Activated CD4-positive, CD25-positive, alpha-beta regulatory T cell treated with anti-CD3 and anti-CD28 coated beads, Interleukin-2, amount 50 U/mL, for 16 hours (primary cell): ENCODE data around the gene CCL17.
"Not testable (repeated sequence)": the region's sequence is repeated elsewhere in the genome, so short reads cannot be mapped to it uniquely, and the experiment has no call there.

ENCODE experiments used
- DNase-seq: peaks from one replicate; pipeline ENCODE4 v3.0.0-alpha.2; 2020; ENCODE audit warnings: low read depth, low spot score

Gene CCL17

DNA sequence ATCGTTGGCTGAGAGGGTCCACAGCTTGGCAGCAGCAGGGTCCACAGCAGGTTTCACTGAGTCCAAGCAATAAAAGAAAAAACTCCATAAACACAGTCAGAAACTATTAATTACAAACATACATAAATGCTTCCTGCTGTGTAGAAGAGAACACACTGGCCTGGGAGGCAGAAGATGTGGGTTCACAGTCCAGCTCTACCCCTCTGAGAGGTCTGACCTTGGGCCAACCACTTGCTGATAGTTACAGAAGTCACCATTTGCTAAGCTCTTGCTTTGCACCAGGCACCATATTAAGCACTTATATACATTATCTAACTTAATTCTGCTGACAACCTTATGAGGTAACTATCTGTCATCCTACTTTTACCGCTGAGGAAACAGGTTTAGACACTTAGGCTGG lies 27.9 kb downstream of the CCL17 start:
- no peak for DNase-seq

DNA sequence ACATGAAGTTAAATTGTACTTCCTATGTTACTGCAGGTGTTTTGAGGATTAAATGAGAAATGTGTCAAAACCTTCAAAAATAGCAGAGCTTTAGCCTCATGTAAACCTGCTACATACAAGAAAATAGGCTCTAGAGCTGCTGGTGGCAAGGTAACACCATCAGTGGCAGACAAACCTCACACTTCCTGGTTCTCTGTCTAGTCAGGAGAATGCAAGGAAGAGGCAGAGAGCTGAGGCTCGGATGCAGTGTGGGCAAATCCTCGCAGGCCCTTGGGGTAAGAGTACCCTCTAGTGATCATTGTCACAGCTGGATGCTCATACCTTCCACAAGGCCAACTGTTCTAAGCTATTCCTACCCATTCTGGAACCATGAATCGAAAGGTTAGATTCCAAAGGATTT lies 28.4 kb downstream of the CCL17 start:
- DNase-seq: no peak

DNA sequence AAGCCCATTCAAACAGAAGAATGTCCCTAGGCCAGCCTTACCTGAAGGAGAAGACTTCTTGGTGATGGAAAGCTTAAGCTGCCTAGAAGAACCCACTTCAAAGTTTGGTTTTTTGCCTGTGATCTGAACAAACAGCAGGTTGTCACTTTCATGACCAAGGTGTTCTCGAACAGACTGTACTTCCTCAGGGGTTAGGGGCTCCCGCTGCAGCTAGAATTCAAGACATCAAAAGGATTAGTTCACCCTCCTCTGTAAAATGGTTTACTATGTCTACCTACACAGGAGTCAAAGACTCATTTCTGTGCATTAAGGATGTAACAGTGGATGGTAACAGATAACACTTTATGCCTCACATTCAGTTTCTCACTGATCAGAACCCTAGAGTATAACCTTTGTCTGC lies 29.4 kb downstream of the CCL17 start:
- DNase-seq: no peak

DNA sequence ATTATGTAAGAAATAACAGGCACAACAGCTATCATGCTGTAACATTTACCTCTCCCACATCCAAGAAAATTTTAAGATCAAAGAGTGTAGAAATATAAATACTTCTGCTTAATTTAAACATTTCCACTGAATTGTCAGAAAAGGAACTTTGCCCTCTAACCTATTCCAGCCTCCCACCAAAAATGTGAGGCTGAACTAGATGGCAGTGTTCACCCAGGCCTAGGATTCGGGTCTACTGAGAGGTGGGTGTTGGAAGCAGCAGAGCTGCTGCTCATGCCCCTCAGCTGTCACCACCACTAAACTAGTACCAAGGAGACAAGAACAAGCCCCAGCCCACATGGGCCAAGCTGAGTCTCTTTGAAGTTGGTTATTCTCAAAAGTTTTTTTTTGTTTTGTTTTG lies 31.3 kb downstream of the CCL17 start:
- DNase-seq: no peak

DNA sequence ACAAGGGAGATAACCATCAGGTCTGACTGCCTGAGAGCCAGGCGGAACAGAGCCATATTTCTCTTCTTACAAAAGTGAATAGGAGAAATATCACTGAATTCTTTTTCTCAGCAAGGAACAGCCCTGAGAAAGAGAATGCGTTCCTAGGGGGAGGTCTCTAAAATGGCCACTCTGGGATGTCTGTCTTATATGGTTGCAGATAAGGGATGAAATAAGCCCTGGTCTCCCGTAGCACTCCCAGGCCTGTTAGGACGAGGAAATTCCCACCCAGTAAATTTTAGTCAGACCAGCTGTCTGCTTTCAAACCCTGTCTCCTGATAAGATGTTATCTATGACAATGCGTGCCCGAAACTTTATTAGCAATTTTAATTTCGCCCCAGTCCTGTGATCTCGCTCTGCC lies 35.4 kb downstream of the CCL17 start:
- not testable (repeated sequence) for DNase-seq

DNA sequence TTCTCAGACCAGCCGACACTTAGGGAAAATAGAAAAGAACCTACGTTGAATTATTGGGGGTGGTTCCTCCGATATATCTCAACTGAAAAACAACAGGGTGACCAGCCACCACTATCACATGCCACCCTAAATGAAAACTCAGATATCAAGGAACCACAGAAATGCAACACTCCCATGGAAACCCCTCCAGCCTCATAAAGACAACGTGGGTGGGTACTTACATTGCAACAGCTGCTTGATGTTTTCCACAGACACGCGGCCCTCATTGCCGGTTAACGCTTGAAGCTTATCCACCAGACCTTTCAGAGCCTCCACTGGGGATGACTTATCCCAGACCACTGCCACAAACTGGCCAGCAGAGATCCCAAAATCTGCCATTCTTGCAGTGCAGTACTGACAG lies 36.0 kb downstream of the CCL17 start:
- not testable (repeated sequence) for DNase-seq

DNA sequence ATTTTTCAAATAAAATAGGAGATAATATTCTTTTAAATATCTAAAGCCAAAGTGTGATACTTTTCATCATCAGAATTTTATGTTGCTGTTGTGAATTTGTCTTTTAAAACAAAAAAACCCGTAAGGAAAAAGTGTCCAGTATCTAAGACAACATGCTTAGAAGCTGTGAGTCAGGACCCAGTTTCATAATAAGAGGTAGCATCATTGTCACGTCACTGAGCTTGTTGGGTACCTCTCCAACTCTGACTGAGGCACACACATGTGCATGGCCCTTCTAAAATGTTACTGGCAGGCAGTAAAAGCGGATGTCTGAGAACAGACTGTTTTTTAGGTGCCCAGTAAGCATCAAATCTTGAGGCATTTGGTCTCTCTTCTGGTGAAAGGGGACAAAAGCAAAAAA lies 40.1 kb downstream of the CCL17 start:
- no peak for DNase-seq

DNA sequence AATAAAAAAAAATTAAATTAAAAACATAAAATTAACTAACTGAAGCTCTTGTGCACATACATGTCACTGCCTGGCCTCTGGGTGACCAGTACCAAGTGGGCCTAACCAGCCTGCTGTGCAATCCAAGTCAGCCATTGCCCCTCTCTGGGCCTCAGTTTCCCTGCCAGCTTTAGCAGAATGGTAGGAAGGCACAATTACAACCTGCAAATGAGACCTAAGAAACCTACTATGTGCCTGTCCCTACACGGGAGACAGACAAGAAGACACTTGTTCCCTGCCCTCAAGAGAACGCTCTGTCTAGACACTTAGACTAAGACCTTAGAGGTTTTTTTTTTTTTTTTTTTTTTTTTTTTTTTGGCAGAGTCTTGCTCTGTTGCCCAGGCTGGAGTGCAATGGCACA lies 40.9 kb downstream of the CCL17 start:
- no peak for DNase-seq

DNA sequence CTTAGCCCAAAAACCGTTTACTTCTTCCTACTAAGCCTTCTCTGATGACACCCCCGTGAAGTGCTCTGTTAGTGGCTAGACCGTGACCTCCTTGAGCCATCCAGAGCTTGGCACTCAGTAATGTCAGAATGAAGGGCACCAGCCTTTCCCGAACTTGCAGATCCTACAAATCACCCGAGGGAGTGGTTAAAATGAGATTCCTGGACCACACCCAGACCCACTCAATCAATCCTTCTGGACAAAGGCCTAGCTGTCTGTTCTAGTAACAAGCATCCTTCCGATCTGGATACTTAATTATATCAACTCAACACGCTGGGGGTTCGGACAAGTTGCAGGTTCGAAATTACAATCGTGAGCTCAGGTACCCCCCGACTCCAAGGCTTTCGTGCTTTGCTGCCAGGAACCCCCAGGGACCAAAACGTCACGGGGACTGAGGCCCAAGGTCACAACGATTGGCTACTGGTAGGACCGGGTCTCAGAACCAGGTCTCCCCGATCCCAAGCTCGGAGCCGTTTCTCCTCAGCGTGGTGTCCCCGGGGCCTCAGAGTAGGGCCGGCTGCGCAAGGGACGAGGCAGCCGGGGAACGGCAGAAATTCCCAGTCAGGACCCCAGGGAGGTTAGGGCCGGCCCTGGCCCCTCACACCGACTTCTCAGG lies 42.1 kb downstream of the CCL17 start:
- DNase-seq: no peak

DNA sequence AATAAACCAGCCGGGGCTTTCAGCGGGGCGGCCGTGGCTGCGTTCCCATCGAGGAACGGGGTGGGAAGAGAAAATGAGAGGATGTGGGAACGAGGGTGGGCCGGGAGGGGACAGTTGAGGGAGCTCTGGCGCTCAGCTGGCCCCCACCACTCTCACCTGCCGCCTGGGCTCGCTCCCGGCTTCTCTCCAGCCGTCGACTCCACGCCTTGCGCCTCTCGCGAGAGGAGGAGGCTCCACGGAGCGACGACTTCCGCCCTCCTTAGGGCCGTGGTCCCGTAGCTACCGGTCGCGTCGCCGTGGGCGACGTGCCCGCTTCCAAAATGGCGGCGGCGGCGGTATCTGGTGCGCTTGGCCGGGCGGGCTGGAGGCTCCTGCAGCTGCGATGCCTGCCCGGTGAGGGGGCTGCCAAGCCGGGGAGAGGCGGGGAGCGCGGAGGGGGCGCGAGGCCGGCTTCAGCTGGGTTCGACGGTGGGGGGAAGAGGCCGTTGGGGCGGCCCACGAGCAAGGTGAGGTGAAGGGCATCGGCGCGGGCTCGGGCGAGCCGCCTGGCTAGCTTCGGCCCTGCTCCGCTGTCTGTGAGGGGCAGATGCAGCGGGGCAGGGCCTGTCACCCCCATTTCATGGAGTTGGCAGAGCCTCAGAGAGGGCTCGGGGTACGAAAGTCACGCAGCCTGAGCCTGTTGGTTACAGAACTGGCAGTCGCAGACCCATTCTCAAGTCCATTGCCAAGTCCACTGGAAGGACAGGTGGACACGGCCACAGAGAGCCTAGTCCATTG lies 42.8 kb downstream of the CCL17 start, which contains the start of the genes CIAPIN1 and COQ9:
CIAPIN1 (minus strand) TSS at position 200 of the 777 bp plus-strand sequence. CDS start 6,457 bp downstream, outside the sequence.
COQ9 (plus strand) TSS at position 294 of the 777 bp plus-strand sequence; CDS start at position 321, 27 bp downstream.
- peak; percentile 86 for DNase-seq

DNA sequence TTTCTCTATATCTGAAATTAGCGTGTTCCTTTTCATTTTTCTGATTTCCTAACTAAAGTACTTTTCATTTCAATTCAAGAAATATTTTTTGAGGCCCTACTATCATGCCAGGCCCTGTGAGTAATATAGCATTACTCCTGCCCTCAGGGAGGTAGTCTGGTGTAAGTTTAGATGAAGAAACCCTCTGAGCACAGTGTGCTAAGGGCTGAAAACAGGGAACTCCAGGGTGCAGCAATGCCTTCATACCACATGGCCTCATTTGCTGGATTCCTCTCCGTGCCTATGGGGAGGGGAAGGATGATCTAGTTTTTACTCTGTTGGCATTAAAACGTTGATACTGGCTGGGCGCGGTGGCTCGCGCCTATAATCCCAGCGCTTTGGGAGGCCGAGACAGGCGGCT lies 47.5 kb downstream of the CCL17 start:
- no peak for DNase-seq

DNA sequence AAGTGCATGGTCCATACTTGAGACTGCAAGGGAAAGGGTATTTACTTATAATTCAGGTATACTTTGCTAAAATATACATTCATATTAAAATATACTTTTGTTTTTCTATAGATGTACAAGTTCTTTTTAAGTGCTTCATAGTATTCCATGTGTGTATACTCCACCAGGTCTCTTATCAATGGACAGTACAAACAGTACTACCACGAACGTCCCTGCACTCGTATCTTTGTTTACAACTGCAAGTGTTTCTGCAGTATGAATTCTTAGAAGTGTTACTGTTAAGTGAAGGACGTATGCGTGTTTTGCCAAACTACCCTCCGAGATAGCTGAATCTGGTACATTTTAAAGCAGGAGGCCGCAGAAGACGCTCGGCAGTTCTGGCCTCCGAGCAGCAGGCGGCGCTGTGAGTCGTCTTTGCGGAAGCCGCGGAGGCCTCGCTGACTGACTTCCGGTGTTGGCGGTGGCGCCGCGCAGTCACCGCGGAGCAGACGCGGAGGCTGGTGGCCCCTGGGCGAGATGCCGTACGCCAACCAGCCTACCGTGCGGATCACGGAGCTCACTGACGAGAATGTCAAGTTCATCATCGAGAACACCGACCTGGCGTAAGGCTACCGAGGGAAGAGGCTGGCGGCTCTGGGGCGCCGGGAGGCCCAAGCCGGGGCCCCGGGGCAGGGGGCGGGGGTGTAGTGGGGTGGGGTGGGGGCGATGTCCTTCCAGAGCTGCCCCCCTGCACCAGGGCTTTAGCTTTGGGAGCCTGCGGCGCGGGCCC lies 57.8 kb downstream of the CCL17 start, which contains the start of gene POLR2C:
POLR2C (plus strand) TSS at position 471 of the 769 bp plus-strand sequence; CDS start at position 517, 46 bp downstream.
- DNase-seq: peak; percentile 89

DNA sequence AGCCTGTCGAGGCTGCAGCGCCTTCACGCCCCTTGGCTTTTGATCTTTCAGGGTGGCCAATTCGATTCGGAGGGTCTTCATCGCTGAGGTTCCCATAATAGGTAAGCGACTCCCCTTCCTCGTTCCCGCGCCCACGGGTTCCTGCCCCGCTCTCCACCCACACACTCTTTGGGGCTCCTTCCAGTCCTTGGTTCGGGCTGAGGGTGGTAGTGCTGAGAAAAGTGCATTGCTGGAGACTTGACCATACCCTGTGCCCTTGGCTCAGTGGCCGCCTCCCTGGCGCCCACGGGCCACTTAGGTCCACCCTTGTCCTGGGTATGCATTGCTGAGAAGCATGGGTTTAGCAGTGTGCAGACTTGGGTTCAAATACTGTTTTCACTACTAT lies 58.4 kb downstream of the CCL17 start:
- no peak for DNase-seq

DNA sequence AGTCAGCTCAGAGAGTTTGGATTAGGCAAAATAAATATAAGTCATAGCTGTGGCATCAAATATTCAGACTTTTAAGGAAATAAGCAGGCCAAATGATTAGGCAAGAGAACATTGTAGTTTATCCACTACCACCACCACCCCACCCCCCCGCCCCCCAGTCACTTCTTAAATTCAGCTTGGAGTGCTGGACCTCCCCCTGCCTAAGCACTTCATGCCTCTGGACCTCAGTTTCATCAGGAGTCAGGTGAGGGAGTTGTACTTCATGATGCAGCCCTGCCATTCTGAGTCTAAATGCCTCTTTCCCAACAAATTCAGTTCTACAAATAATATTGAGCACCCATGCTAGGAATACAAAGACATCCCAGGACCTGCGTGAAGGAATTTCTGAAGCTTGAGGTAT lies 60.0 kb downstream of the CCL17 start:
- DNase-seq: no peak
